ENCODE results near the gene C6orf163.

- no peak for TF ChIP-seq POLR2A (IDR thresholded peaks at IDR 0.05)
- TF ChIP-seq CTCF (IDR thresholded peaks at IDR 0.05), result no peak
These were observed 50.8 kb downstream of the C6orf163 start for GRCh38 chr6:87395431-87395830.
